ENCODE results near the gene SPAG9.

GRCh38 chr17:50953518-50953830, 167.2 kb downstream of the SPAG9 start:
- TF ChIP-seq CTCF (IDR thresholded peaks at IDR 0.05 in 8 of 11, conservative IDR thresholded peaks at IDR 0.05 in 3 of 11) (no peak), POLR2A (IDR thresholded peaks at IDR 0.05) (no peak)
